GM12891 (cell line): ENCODE data around the gene AHCYL1.

Experiments
- PAX5 ChIP-seq: IDR thresholded peaks from 2 replicates; pipeline ENCODE4 v1.6.1; 2011; ENCODE audit warnings: low read length, moderate library complexity, mild to moderate bottlenecking; ENCODE audit not compliant: insufficient read depth, severe bottlenecking
- POLR2A ChIP-seq: IDR thresholded peaks from 2 replicates; pipeline ENCODE4 v1.6.1; 2011; ENCODE audit warnings: low read depth, low read length, control low read depth
- POLR2AphosphoS5 ChIP-seq: IDR thresholded peaks from 2 replicates; pipeline ENCODE4 v1.6.1; 2011; ENCODE audit warnings: low read depth, low read length, control low read depth
- POU2F2 ChIP-seq: IDR thresholded peaks from 2 replicates; pipeline ENCODE4 v1.6.1; 2011; ENCODE audit warnings: low read depth, mild to moderate bottlenecking, control low read depth, low read length, moderate library complexity
- SPI1 ChIP-seq: IDR thresholded peaks from 2 replicates; pipeline ENCODE4 v1.6.1; 2011; ENCODE audit warnings: low read depth, low read length, control low read depth
- TAF1 ChIP-seq: IDR thresholded peaks from 2 replicates; pipeline ENCODE4 v1.6.1; 2011; ENCODE audit warnings: low read depth, low read length, control low read depth

GRCh38 chr1:110038271-110038670 lies 53.7 kb downstream of the AHCYL1 start:
- no peak for TF ChIP-seq POLR2AphosphoS5
- TF ChIP-seq TAF1: no peak
- no peak for TF ChIP-seq POLR2A
- no peak for TF ChIP-seq PAX5
- no peak for TF ChIP-seq SPI1
- TF ChIP-seq POU2F2: no peak
